CD4-positive, alpha-beta T cell treated with Interleukin-17A for 4 hours (primary cell): Measurements from ENCODE around the gene FER1L5.
A peak's percentile ranks its signal among the peaks of the same experiment; 100 is the strongest.
"Not testable (repeated sequence)": the region's sequence is repeated elsewhere in the genome, so short reads cannot be mapped to it uniquely, and the experiment has no call there.

ENCODE experiments used
- DNase-seq: peaks from one replicate; pipeline ENCODE4 v3.0.0-alpha.2; 2020; ENCODE audit warnings: mixed read lengths

Gene FER1L5

DNA sequence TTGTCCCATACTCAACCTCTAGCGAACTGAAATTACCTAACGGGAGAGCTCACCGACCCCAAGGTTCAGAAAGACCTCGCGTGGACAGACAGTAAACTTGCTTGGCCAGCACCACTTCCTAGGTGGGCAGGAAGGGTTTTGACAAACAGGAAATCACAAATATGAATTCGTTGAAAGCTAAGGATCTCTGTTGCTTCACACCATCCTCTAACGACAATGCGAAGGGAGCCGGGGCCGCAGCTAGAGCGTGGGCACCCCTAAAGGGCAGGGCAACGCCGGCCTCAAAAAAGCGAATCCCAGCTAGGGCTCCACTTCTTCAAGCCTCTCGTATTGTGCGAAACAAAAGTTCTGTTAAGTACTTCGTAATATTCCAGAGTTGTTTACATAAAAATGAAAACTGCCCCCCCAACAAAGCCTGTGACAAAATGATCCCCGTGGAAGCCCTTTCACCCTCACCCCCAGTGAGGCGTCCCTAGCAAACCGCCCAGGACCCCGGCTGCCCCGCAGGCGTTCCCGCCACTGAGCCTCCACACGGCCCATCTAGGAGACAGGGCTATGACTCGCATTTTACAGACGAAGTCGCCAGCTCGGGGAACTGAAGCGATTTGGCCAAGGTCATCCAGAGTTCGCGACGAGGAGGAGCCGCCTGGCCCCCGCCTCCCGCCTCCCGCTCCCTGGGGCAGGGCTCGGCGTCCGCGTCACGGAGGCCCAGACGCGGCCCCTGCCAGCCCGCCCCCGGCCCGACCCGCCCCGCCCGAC is 5.0 kb upstream of the FER1L5 start:
- peak; percentile 81 for DNase-seq

DNA sequence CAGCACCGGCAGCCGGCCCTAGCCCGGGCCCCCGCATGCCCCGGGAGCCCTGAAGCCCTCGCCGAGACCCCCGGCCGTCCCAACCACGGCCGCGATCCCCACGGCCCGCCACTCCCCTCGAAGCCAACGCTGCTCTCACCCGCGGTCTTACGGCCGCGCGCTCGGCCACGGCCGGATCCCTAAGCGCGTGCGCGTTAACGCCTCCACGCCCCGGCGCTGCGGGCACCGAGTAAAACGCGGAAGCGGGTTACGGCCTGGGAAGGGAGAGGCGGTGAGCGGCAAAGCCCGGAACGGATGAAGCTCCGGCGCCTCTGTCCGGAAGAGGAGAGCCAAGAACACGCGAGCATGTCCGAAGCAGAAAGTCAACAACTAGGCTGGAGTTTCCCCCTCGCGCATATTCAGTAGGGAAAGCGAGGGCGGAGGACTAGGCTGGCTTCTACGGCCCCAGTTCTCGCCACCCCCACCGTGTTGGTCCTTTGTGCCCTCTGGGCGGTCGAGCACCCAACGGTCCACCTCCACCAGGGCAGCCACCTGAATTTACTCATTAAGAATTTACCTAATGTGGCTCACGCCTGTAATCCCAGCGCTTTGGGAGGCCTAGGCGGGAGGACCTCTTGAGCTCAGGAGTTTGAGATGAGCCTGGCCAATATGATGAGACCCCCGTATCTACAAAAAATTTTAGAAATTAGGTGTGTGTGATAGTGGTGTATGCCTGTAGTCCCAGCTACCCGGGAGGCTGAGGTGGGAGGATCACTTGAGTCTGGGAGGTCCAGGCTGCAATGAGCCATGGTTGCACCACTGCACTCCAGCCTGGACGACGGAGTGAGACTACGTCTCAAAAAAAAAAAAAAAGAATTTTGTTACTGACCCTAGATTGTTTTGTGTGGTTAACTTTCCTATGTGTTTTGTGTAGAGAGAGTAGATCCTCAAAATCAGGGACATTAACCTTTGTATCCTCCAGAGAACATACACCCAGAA is 4.1 kb upstream of the FER1L5 start, which contains the start of gene KANSL3:
KANSL3 (minus strand) TSS at position 169 of the 978 bp plus-strand sequence. CDS start 1,177 bp downstream, outside the sequence.
- peak; percentile 91 for DNase-seq

DNA sequence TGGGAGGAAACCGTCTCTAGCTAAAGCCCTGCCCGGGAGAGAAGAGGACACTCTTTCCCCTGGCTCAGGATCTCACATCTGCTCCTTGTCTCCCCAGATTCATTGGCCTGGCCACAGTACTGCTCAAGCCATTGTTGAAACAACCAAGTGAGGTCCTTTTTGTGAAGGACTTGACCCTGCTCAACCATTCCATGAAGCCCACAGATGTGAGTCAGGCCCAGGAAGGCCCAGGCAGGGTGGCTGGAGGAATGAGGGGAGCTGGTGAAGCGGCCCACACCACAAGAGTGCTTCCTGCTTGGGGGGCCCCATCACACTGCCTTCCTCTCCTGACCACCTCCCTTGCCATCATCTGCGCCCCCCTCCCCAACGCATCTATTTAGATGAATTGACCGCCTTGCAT is 5.1 kb downstream of the FER1L5 start:
- DNase-seq, result no peak

DNA sequence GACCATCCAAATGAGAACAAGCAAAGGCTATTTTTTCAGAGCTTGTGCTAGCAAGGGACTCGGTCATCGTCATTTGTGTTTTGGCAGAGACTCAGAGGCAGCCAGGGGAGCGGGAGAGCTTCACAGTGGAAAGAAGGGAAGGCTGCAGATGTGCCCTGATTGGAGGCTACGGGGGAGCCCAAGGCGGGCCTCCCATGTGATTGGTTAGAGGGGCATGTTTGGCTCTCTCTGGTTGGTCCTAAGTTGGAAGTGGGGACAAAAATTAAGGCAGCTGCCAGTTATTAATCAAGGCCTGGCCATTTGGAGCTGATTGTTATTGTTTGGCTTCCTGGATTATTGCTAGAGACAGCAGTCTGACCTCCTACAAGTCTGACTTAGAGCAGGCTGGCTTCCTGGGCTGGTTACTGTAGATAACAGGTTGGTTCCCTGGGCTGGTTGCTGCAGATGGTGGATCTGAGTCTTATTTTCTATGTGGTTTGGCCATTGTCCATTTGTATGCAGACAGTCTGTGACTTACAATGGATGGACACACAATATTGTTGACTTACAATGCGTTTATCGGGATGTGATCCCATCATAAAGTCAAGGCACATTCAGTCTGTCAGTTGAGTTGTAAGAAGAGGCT is 5.9 kb downstream of the FER1L5 start:
- no peak for DNase-seq

DNA sequence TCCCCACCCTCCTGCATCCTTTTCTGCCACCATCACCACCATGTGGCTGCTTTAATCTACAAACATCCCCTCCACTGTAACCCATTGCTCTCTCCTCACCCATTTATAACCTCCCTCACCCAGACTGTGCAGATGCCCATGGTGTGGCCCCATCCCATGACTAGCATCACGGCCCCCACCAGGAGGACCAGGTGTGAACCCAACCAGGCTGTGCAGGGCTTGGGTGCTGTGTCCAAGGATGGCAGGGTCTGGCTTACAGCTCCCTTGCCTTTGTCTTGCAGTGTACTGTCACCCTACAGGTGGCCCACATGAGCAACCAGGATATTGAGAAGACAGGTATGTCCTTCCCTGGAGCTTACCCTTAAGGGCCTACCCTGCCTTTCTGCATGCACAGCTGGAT is 6.8 kb downstream of the FER1L5 start:
- no peak for DNase-seq

DNA sequence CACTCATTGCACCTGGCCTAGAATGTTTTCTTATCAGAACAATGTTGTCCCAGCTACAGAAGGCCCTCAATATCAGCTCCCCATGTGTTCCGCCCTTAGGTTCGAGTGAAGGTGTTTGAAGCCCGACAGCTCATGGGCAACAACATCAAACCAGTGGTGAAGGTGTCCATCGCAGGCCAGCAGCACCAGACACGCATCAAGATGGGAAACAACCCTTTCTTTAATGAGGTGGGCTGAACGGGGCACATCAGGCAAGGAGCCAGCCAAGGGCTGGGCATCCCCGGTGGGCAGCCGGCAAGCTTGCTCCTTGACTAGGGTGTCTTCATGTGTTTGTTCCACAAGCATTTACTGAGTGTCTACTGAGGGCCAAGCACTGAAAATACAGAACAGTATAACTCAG is 9.2 kb downstream of the FER1L5 start:
- DNase-seq, result no peak

DNA sequence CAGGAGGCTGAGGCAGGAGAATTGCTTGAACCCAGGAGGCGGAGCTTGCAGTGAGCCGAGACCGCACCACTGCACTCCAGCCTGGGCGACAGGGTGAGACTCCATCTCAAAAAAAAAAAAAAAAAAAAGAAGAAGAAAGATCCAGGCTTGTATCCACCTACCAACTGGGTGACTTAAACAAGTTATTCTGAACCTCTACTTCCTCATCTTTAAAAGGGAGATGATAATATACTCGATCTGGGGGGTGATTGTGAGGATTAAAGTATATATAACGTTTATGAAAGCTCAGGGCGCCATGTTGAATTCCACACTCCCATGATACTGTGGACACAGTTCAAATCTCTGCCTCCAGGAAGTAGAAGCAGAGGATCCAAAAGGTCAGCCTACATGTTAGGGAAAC is 12.2 kb downstream of the FER1L5 start:
- not testable (repeated sequence) for DNase-seq

DNA sequence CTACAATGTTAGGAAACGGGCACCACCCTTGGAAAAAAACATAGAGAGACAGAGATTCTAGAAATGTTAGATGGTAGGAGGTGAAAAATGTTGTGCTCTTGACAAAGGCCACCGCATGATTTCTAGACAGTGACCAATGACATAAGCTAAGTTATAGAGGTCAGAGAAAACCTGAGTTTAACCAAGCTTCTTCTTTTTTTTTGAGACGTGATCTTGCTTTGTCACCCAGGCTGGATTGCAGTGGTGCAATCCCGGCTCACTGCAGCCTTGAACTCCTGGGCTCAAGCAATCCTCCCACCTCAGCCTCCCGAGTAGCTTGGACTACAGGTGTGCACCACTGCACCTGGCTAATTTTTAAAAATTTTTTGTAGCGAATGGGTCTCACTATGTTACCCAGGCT is 13.0 kb downstream of the FER1L5 start:
- no peak for DNase-seq

DNA sequence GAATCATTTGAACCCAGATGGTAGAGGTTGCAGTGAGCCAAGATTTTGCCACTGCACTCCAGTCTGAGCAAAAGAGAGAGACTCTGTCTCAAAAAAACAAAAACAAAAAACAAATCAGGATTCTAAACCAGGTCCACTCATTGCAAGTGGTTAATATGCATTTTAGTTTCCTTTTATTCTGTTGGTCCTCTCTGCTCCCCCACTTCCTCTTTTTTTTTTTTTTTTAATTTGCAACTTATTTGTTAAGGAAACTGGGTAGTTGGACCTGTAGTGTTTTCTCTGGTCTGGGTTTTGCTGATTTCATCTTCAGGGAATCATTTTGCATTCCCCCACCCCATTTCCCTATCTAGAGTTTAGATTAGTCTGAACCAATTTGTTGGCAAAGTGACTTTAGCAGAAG is 14.0 kb downstream of the FER1L5 start:
- no peak for DNase-seq

DNA sequence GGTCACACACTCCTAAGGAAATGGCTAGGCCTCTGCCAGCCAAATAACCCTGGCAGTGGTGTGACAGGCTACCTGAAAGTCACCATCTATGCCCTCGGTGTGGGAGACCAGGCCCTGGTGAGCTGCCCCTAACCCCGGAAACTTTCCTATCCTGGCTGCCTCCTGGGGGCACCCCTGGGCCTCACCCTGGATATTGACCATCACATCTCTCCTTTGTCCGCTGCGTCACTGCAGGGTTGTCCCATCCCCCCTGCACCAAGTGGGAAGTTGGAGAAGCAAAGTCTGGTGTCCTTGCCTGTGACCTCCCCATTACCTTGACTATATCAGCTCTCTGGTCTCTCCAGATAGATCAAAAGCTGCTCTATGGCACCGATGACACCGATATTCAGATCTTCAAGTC is 18.8 kb downstream of the FER1L5 start:
- DNase-seq, result no peak

DNA sequence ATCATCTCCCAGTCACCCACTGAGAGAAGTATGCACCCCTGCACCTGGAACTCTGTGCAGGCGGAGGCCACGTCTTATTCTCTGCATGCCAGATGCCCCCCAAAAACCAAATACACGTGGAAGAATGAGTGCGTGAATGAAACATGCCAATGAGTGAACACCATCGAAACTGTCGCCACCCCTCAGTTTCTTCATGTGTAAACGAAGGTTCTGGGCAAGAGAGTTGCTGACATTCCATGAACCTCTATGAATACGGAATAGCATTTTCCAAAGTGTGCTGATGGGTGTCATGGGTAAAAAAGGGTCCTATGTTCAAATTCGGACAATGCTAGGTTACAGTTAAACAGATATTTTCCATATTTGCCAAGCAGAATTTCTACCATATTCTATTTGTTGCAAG is 19.8 kb downstream of the FER1L5 start:
- DNase-seq, result no peak

DNA sequence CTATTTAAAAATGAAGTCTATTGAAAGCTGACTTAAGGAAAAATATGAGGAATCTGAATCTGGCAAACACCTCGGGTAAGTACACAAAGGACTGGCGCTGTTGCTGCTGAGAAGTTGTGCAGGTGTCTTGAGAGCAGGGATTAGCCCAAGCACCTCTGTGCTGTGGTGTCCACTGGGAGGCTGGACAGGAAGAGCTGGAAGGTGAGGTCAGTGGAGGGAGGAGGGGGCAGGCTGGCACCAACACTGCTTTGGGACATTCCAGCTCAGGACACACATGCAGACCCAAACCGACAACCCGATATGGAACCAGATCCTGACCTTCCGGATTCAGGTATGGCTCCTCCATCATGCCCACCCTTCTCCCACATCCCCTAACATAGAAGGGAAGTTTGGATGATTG is 20.6 kb downstream of the FER1L5 start:
- DNase-seq, result no peak

DNA sequence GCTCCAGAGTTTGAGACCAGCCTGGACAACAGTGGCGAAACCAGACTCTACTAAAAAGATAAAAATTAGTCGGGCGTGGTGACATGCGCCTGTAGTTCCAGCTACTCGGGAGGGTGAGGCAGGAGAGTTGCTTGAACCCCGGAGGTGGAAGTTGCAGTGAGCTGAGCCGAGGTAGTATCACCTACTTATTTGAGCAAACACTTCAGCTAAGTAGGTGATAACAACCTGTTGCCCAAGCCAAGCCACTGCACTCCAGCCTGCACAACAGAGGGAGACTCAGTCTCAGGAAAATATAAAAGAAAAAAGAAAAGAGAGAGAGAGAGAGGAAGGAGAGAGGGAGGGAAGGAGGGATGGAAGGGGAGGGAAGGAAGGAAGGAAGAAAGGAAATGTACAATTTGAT is 21.3 kb downstream of the FER1L5 start:
- DNase-seq, result no peak

DNA sequence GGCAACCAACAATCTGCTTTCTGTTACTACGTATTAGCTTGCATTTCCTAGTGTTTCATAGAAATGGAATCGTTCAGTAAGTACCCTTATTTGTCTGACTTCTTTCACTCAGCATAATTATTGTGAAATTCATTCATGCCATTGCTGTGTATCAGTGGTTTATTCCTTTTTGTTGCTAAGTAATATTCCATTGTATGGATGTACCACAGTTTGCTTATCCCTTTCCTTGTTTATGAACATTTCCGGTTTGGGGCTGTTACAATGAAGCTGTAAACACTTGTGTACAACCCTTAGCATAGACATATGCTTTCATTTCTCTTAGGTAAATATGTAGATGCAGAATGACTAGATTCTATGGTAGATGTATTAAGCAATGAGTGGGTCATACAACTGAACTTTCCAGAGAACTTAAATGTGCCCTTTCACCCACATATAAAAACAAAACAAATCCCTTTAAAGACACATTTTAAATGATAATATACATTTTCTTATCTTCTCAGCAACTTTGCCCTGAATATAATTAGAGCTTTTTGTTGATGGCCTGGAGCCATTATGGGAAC is 21.9 kb downstream of the FER1L5 start:
- no peak for DNase-seq

DNA sequence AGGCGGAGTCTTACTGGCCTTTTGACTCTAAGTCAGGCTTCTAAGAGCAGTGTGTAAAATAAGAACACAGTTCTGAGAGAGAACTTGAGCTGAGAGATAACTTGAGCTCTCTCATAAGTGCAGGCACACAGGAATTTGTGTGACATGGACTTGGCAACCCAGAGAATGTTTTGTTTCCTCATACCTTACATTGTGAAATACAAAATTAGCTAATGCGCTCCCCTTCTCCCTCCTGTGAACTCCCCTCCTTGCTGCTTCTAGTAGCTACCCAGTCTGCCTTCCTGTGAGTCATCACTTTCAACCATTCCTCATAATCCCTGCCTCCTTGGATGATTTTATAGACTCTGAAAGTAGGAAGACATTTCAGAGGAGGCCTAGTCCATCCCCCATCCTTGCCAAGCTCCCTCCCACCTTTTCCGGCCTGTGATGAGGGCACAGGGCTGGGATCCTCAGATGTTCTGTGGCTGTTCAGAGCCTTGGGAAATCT is 22.6 kb downstream of the FER1L5 start:
- DNase-seq, result no peak

DNA sequence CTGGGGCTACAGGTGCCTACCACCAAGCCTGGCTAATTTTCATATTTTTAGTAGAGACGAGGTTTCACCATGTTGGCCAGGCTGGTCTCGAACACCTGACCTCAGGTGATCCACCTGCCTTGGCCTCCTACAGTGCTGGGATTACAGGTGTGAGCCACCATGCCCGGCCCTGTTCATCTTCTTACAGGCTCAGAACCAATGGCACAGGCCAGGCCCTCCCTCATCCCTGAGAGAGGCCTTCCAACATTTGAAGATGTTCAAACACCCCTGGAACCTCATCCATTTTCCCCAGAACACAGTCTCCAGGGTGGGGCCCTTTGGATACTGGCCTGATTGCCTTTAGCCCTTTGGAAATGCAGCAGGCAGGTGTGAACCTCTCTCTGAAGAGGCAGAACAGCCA is 23.2 kb downstream of the FER1L5 start:
- not testable (repeated sequence) for DNase-seq

DNA sequence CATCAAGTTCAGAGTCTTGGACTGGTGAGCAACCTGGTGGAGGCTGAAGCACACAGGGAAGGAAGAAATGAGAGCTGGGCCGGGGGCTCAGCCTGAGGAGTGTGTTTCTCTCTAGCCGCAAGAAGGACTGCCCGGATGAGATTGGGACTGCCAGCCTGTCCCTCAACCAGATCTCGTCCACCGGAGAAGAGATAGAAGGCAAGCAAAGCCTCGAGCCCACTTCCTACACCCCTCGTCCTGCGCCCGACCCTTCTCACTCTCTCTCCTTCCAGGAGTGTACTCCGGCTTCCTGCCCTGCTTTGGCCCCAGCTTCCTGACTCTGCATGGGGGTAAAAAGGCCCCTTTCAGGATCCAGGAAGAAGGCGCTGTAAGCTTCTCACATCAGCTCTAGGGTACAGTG is 26.2 kb downstream of the FER1L5 start:
- no peak for DNase-seq

DNA sequence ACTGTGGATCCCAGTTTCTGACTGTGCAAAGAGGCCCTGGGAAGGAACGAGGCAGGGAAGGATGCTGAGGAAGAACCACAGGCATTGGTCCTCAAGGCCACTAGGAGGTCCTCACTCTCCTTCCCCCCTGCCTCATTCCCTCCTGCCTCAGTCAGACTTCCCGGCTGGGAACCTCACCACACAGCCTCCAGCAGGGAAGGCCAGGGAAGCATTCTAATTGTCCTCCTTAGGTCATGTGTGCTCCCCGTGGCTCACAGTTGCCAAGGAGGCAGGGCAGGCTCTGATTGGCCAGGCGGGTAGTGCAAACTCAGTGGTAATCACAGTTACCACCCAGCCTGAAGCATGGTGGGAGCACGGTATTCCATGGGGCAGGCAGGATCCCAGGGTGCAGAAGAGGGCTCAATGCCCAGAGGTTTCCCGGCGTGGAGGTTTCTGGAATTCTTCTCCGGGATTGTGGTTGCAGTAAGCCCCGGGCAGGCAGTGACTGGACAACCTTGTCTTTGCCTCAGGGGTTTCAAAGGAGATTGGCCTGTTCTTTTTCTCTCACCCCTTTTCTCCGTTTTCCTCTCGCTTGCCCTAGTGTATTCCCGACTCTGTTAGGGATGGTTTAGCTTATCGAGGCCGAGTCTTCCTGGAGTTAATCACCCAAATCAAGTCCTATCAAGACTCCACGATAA is 27.1 kb downstream of the FER1L5 start:
- DNase-seq, result no peak

DNA sequence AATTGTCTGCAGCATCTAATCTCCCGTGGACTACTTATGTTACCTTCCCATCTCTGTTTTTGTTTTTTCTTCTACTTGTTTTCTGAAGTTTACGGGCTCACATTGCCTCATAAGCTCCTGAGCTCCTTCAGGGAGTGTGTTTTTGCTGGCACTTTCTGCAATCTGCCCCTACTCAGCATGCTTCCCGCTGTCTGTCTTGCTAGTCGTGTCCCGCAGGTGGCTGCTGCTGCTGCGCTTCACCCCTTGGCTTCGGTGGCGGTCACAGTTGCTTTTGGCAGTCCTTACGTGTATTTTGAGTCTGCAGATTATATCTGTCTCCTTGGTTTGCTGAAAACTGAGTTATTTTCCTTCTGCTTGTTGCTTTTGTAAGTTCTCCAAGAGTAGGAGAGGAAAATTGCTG is 37.3 kb downstream of the FER1L5 start:
- DNase-seq, result no peak

DNA sequence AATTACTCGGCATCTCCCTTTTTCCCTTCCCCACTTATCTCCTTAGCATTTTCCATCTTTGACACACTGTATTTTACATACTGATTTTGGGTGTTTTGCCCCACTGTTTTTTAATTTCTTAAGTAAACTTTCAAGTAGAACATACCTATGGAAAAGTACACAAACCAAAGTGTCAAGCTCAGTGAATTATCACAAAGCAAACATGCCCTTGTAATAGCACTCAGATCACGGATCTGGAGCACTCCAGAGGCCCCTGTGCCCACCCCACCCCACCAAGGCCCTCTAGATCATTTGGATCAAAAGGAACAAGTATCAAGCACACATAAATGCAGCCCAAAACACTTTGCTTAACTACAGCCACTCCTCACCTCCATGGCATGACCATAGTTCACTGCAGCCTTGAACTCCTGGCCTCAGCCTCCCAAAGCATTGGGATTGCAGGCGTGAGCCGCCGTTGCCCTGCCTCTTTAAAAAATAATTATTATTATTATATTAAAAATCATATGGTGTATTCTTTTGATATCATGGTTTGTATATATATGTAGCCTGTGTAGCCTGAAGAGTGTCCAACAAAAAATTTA is 38.1 kb downstream of the FER1L5 start:
- DNase-seq, result no peak

DNA sequence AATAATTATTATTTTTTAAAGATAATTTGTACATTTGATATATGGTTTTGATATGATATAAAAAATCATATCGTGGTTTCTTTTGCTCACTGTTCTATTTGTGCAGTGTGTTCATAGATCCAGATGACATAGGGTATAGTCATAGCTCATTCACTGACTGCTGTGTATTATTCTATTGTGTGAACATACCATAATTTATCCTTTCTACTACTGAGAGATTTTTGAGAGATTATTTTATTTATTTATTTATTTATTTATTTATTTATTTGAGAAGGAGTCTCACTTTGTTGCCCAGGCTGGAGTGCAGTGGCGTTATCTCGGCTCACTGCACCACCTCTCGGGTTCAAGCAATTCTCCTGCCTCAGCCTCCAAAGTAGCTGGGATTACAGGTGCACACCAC is 39.0 kb downstream of the FER1L5 start:
- DNase-seq, result no peak

DNA sequence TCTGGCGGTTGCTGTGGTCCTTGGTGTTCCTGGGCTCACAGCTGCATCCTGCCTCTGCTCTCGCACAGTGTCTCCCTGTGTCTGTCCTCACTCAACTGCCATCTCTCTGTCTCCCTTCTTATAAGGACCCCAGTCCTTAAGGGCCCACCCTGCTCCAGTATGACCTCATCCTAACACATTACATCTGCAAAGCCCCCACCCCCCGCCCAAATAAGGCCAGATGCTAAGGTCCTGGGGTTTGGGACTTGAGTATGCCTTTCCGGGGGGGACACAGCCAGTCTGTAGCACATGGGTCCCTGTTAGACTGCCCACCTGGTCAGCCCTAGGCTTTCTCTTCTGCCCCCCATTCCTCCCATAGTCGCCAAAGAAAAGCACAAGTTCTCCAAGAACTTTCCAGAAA is 40.7 kb downstream of the FER1L5 start:
- DNase-seq, result no peak
